ENCODE data around the gene DMAC2.

DMAC2 gene

GRCh38 chr19:41479757-41480191 is 40.1 kb upstream of the DMAC2 start:
- Histone ChIP-seq H3F3A (ENCODE audit: insufficient read depth, low read length) (no peaks in the 10 kb centered on the region), H4K20me1 (ENCODE audit: insufficient read depth, low read length) (no peaks in the 10 kb centered on the region), H3K4me3 (ENCODE audit: low read depth, low read length, poor library complexity, severe bottlenecking) (no peak overlapping the region), H3K9ac (ENCODE audit: low read length) (no peak overlapping the region), H3K27ac (ENCODE audit: low read depth, low read length, poor library complexity, severe bottlenecking) (no peak overlapping the region), H3K4me1 (ENCODE audit: insufficient read depth, low read length, severe bottlenecking) (no peaks in the 10 kb centered on the region), H3K27me3 (ENCODE audit: insufficient read depth, low read length) (peaks cover 10% of the 10 kb centered on the region), H3K9me2 (ENCODE audit: low read depth, low read length) (no peaks in the 10 kb centered on the region), H3K9me3 (ENCODE audit: low read length) (no peaks in the 10 kb centered on the region), H2AFZ (ENCODE audit: low read length) (no peak overlapping the region), H3K79me2 (ENCODE audit: insufficient read depth, low read length) (no peaks in the 10 kb centered on the region), H3K4me2 (ENCODE audit: low read length) (peak overlapping the region; percentile 32; the same call in 1 of the 2 replicates), H3K36me3 (ENCODE audit: insufficient read depth, low read length) (no peaks in the 10 kb centered on the region)
- TF ChIP-seq CTCF (IDR thresholded peaks at IDR 0.05; ENCODE audit: low read length) (no peak), EZH2 (IDR thresholded peaks at IDR 0.05; ENCODE audit: borderline replicate concordance, low read length) (no peak)

GRCh38 chr19:41478875-41479756 is 39.4 kb upstream of the DMAC2 start:
- H3F3A ChIP-seq (ENCODE audit: insufficient read depth, low read length) = no peaks in the 10 kb centered on the region
- no peaks in the 10 kb centered on the region for H3K9me2 ChIP-seq (ENCODE audit: low read depth, low read length)
- H3K36me3 ChIP-seq (ENCODE audit: insufficient read depth, low read length) = no peaks in the 10 kb centered on the region
- H3K27me3 ChIP-seq (ENCODE audit: insufficient read depth, low read length) = peaks cover 10% of the 10 kb centered on the region
- no peak overlapping the region for H3K4me3 ChIP-seq (ENCODE audit: low read depth, low read length, poor library complexity, severe bottlenecking)
- H3K4me1 ChIP-seq (ENCODE audit: insufficient read depth, low read length, severe bottlenecking) = no peaks in the 10 kb centered on the region
- H4K20me1 ChIP-seq (ENCODE audit: insufficient read depth, low read length) = no peaks in the 10 kb centered on the region
- H3K4me2 ChIP-seq (ENCODE audit: low read length) = no peak overlapping the region
- H3K9me3 ChIP-seq (ENCODE audit: low read length) = no peaks in the 10 kb centered on the region
- no peak overlapping the region for H3K27ac ChIP-seq (ENCODE audit: low read depth, low read length, poor library complexity, severe bottlenecking)
- H3K9ac ChIP-seq (ENCODE audit: low read length) = no peak overlapping the region
- TF ChIP-seq CTCF (IDR thresholded peaks at IDR 0.05; ENCODE audit: low read length) (no peak), EZH2 (IDR thresholded peaks at IDR 0.05; ENCODE audit: borderline replicate concordance, low read length) (no peak)
- no peaks in the 10 kb centered on the region for H3K79me2 ChIP-seq (ENCODE audit: insufficient read depth, low read length)
- no peak overlapping the region for H2AFZ ChIP-seq (ENCODE audit: low read length)

GRCh38 chr19:41478171-41478570 is 38.5 kb upstream of the DMAC2 start:
- Histone ChIP-seq H3K4me3 (ENCODE audit: low read depth, low read length, poor library complexity, severe bottlenecking) (no peak overlapping the region), H3K9me3 (ENCODE audit: low read length) (no peaks in the 10 kb centered on the region), H3K4me2 (ENCODE audit: low read length) (no peak overlapping the region), H3K4me1 (ENCODE audit: insufficient read depth, low read length, severe bottlenecking) (no peaks in the 10 kb centered on the region), H3K27me3 (ENCODE audit: insufficient read depth, low read length) (peaks cover 10% of the 10 kb centered on the region), H3K9ac (ENCODE audit: low read length) (no peak overlapping the region), H3K36me3 (ENCODE audit: insufficient read depth, low read length) (no peaks in the 10 kb centered on the region), H3F3A (ENCODE audit: insufficient read depth, low read length) (no peaks in the 10 kb centered on the region), H2AFZ (ENCODE audit: low read length) (no peak overlapping the region), H3K27ac (ENCODE audit: low read depth, low read length, poor library complexity, severe bottlenecking) (no peak overlapping the region), H3K9me2 (ENCODE audit: low read depth, low read length) (no peaks in the 10 kb centered on the region), H4K20me1 (ENCODE audit: insufficient read depth, low read length) (no peaks in the 10 kb centered on the region), H3K79me2 (ENCODE audit: insufficient read depth, low read length) (no peaks in the 10 kb centered on the region)
- no peak for TF ChIP-seq EZH2 (IDR thresholded peaks at IDR 0.05; ENCODE audit: borderline replicate concordance, low read length)
- TF ChIP-seq CTCF (IDR thresholded peaks at IDR 0.05; ENCODE audit: low read length) = no peak

All from OCI-LY1 (cell line).